Ovary (tissue), 9 donors: ENCODE results near the gene SLC33A1. TPM values are rescaled to one million over a fixed set of nuclear protein-coding genes. Genes with fewer than 3 reads are reported as not detected.
"Not testable (repeated sequence)": the region's sequence is repeated elsewhere in the genome, so short reads cannot be mapped to it uniquely, and the experiment has no call there.

Source experiments
- DNase-seq, 5 donors: peaks; one replicate each; pipeline ENCODE4 v3.0.0-alpha.2; 2019 to 2020
- H3K27ac ChIP-seq, 2 donors: fragments of 200-600 bp; one replicate each; pipeline versions ENCODE4 v1.5.1 to v1.8.0; 2019 to 2022
- H3K27me3 ChIP-seq: fragments of 200-600 bp; one replicate; pipeline ENCODE4 v1.8.0; 2022
- H3K36me3 ChIP-seq: fragments of 200-600 bp; sonication (generic); one replicate; pipeline ENCODE4 v1.5.1; 2019
- H3K4me1 ChIP-seq: one replicate; pipeline ENCODE4 v1.8.1; 2013; ENCODE audit warnings: mild to moderate bottlenecking, moderate library complexity; ENCODE audit not compliant: insufficient read depth
- H3K4me3 ChIP-seq: fragments of 200-600 bp; sonication (generic); one replicate; pipeline ENCODE4 v1.5.1; 2017
- H3K9me3 ChIP-seq, 2 donors: fragments of 200-600 bp in 1 of 2; sonication (generic) in 1 of 2; one replicate each; pipeline versions ENCODE4 v1.5.1 to v1.8.1; 2013 to 2019; ENCODE audit warnings: mild to moderate bottlenecking in 1 of 2, moderate library complexity in 1 of 2
- CTCF ChIP-seq, 3 donors: fragments of 450-650 bp in 2 of 3; fragments of 200-600 bp in 1 of 3; IDR thresholded peaks; one replicate each; pipeline versions ENCODE4 v1.5.1 to v1.8.0; 2016 to 2022; ENCODE audit warnings: antibody characterized with exemption in 3 of 3, mild to moderate bottlenecking in 1 of 3
- EP300 ChIP-seq: sonication (generic); formaldehyde crosslinking; IDR thresholded peaks from one replicate; pipeline ENCODE4 v1.6.1; 2017; ENCODE audit warnings: antibody characterized with exemption
- POLR2A ChIP-seq: fragments of 450-650 bp; IDR thresholded peaks from one replicate; pipeline ENCODE4 v1.6.1; 2017; ENCODE audit warnings: antibody characterized with exemption, mild to moderate bottlenecking, moderate library complexity
- WGBS, 3 donors: extraction: QIAGEN DNeasy Blood & Tissue Kit in 1 of 3; methylation state at CpG; one replicate each; pipeline versions ENCODE4 v1.1.5 to v1.1.7; 2013 to 2017; 5-methylcytosine and 5-hydroxymethylcytosine counted together
- intact Hi-C, 4 donors: fragments of 100-400 bp; cut with DNase I; formaldehyde crosslinking; loops; one replicate each; pipeline versions ENCODE4 v1.11.0 to v1.15.1; 2022 to 2023
- polyA plus RNA-seq, 2 donors: library from polyadenylated mRNA; stranded (reverse); fragments of 200-250 nt in 1 of 2; fragments of 350-450 nt in 1 of 2; fragmentation: Illumina TruSeq in 1 of 2; extraction: RNeasy Lipid Tissue Mini Kit (QIAGEN cat#74804) in 1 of 2; gene quantifications; one replicate each; pipeline ENCODE4 v1.2.3, GENCODE V29; 2013 to 2014
- total RNA-seq, 7 donors: library from RNA; depleted of rRNA in 2 of 7; stranded (reverse); fragments of >200 nt in 2 of 7; fragmentation: NEBNext Ultra II Directional in 3 of 7; extraction: Animal tissue kit (Norgen Biotek cat#: 25700) in 3 of 7; gene quantifications; one replicate each; pipeline versions ENCODE4 v1.1.0 to v1.2.4, GENCODE V29; 2016 to 2023
- donor health status: DM: no; HTN: no; CAD: no; lungs with moderate emphysema.
- donor health status: DM: no; HTN: no; CAD: no.
- donor health status: Bipolar disorder and iron deficiency.
- donor health status: DM: yes; HTN: yes; CAD: no.
- donor health status: DM: no; HTN: no; CAD: no.
- donor health status: DM: yes; HTN: yes; CAD: no.

SLC33A1 gene
- total and polyA plus RNA-seq, 9 donors: 10.9 to 35.4 (median 23.7) TPM

- Histone ChIP-seq H3K36me3 (no peaks in the 10 kb centered on the region), H3K27ac (no peak overlapping the region), H3K9me3 (no peaks in the 10 kb centered on the region), H3K27me3 (no peaks in the 10 kb centered on the region), H3K4me3 (peak overlapping the region; percentile 99), H3K4me1 (peaks cover 22% of the 10 kb centered on the region)
- intact Hi-C loops: loop anchor here in 1 of 4 donors (5.0 kb wide), 1 partner anchor 45 kb away; the partner anchor contains the start of gene C3orf33
- TF ChIP-seq EP300 (no peak), CTCF (IDR thresholded peaks at IDR 0.05) (no peak), POLR2A (no peak)
- WGBS, 3 donors: 23 to 36% (median 31%) methylated on average over 2 of the region's 2 CpGs
- no peak for DNase-seq
Measured at GRCh38 chr3:155852341-155852740, 1.9 kb downstream of the SLC33A1 start.

GRCh38 chr3:155849404-155849803 is 4.8 kb downstream of the SLC33A1 start:
- 88 to 93% (median 89%) methylated on average over 3 of the region's 3 CpGs for WGBS, 3 donors
- DNase-seq, intact Hi-C loops, H3K27me3 ChIP-seq, H3K27ac ChIP-seq, H3K9me3 ChIP-seq, H3K4me3 ChIP-seq, H3K36me3 ChIP-seq: not testable (repeated sequence)
- peaks cover 24% of the 10 kb centered on the region for H3K4me1 ChIP-seq

GRCh38 chr3:155847993-155848392 is 6.2 kb downstream of the SLC33A1 start:
- 97 to 98% (median 98%) methylated on average over 3 of the region's 3 CpGs for WGBS, 3 donors
- TF ChIP-seq CTCF (IDR thresholded peaks at IDR 0.05): no peak
- TF ChIP-seq EP300: no peak
- TF ChIP-seq POLR2A: no peak
- Histone ChIP-seq H3K4me3 (no peak overlapping the region), H3K9me3 (no peaks in the 10 kb centered on the region), H3K27ac (no peak overlapping the region), H3K4me1 (peaks cover 21% of the 10 kb centered on the region), H3K27me3 (no peaks in the 10 kb centered on the region), H3K36me3 (no peaks in the 10 kb centered on the region)
- DNase-seq: no peak
- intact Hi-C loops: no loop called here

DNA sequence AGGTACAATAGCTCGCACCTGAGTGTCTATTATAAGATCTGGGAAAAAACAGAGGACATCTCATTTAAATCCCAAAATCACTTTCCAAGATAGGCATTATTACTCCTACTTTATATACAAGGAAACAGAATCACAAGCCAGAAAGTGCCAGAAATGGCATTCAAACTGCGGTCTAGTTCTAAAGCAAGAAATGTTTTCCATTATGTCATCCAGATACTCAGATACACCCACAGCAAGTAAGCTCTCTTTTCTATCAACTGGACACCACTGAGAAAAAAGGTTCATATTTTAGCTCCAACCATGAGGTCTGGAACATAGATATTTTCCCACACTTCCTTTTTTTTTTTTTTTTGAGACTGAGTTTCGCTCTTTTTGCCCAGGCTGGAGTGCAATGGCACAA is 8.1 kb downstream of the SLC33A1 start:
- Histone ChIP-seq H3K4me1 (peaks cover 13% of the 10 kb centered on the region), H3K27ac (no peak overlapping the region), H3K27me3 (no peaks in the 10 kb centered on the region), H3K4me3 (no peak overlapping the region), H3K9me3 (no peaks in the 10 kb centered on the region), H3K36me3 (no peaks in the 10 kb centered on the region)
- 84 to 87% (median 85%) methylated on average over 3 of the region's 3 CpGs for WGBS, 3 donors
- no peak for DNase-seq
- TF ChIP-seq EP300 (no peak), POLR2A (no peak), CTCF (IDR thresholded peaks at IDR 0.05) (no peak)
- intact Hi-C loops: no loop called here

GRCh38 chr3:155843569-155843968 is 10.7 kb downstream of the SLC33A1 start:
- TF ChIP-seq EP300 (no peak), CTCF (IDR thresholded peaks at IDR 0.05) (no peak), POLR2A (no peak)
- intact Hi-C loops: no loop called here
- no peak for DNase-seq

More at GRCh38 chr3:155843569-155843968, 10.7 kb downstream of the SLC33A1 start:
- H3K27ac ChIP-seq: no peak overlapping the region
- no peak overlapping the region for H3K4me3 ChIP-seq
- 53 to 65% (median 63%) methylated on average over 1 of the region's 1 CpG for WGBS, 3 donors
- no peaks in the 10 kb centered on the region for H3K9me3 ChIP-seq
- H3K27me3 ChIP-seq: no peaks in the 10 kb centered on the region
- no peaks in the 10 kb centered on the region for H3K36me3 ChIP-seq
- H3K4me1 ChIP-seq: peaks cover 3% of the 10 kb centered on the region
